HFF-Myc (cell line): ENCODE data around the gene CAMK2B.
A peak's percentile ranks its signal among the peaks of the same experiment; 100 is the strongest.
"Not testable (repeated sequence)": the region's sequence is repeated elsewhere in the genome, so short reads cannot be mapped to it uniquely, and the experiment has no call there.

ENCODE experiments used
- DNase-seq: peaks from one replicate; pipeline ENCODE4 v3.0.0-alpha.2; 2011; ENCODE audit warnings: low read depth; ENCODE audit errors: extremely low read depth
- H3K4me3 ChIP-seq: replicated peaks from 2 replicates; pipeline ENCODE4 v1.5.1; 2011; ENCODE audit warnings: low read depth, mild to moderate bottlenecking, control low read depth, low read length
- CTCF ChIP-seq: IDR thresholded peaks from 2 replicates; pipeline ENCODE4 v1.5.1; 2012; ENCODE audit warnings: mild to moderate bottlenecking, low read depth, low read length, control low read depth; ENCODE audit errors: missing control alignments

The CAMK2B gene

GRCh38 chr7:44208085-44208484 lies 117.3 kb downstream of the CAMK2B start:
- H3K4me3 ChIP-seq, result no peak overlapping the region
- no peak for DNase-seq
- no peak for TF ChIP-seq CTCF

GRCh38 chr7:44206008-44206407 lies 119.4 kb downstream of the CAMK2B start:
- TF ChIP-seq CTCF, result no peak
- H3K4me3 ChIP-seq, result no peak overlapping the region
- no peak for DNase-seq

- peak overlapping the region; percentile 82 for H3K4me3 ChIP-seq
- DNase-seq, result no peak
- no peak for TF ChIP-seq CTCF
Measured at GRCh38 chr7:44201813-44202212, 123.6 kb downstream of the CAMK2B start.

GRCh38 chr7:44200699-44201461 lies 124.5 kb downstream of the CAMK2B start, which contains the start of gene YKT6:
Gene YKT6 (plus strand): TSS chr7:44200978. CDS start chr7:44201136, 158 bp downstream.
- peak within 1 kb of the TSS; percentile 82 for H3K4me3 ChIP-seq
- DNase-seq, result peak; percentile 85
- TF ChIP-seq CTCF, result peak; percentile 55

GRCh38 chr7:44200163-44200562 lies 125.2 kb downstream of the CAMK2B start:
- not testable (repeated sequence) for H3K4me3 ChIP-seq, DNase-seq

GRCh38 chr7:44197474-44197873 lies 127.9 kb downstream of the CAMK2B start:
- TF ChIP-seq CTCF, result no peak

GRCh38 chr7:44196450-44196872 lies 128.9 kb downstream of the CAMK2B start:
- no peak overlapping the region for H3K4me3 ChIP-seq
- peak; percentile 82 for TF ChIP-seq CTCF
- peak; percentile 42 for DNase-seq

More at GRCh38 chr7:44197474-44197873, 127.9 kb downstream of the CAMK2B start:
- DNase-seq, result no peak
- no peak overlapping the region for H3K4me3 ChIP-seq
